HK-2 (cell line): ENCODE data around the gene TOP3A.
A peak's percentile ranks its signal among the peaks of the same experiment; 100 is the strongest.
"Not testable (repeated sequence)": the region's sequence is repeated elsewhere in the genome, so short reads cannot be mapped to it uniquely, and the experiment has no call there.

Experiments
- DNase-seq: peaks from one replicate; pipeline ENCODE4 v3.0.0-alpha.2; 2018; ENCODE audit not compliant: unreplicated experiment

The TOP3A gene

DNA sequence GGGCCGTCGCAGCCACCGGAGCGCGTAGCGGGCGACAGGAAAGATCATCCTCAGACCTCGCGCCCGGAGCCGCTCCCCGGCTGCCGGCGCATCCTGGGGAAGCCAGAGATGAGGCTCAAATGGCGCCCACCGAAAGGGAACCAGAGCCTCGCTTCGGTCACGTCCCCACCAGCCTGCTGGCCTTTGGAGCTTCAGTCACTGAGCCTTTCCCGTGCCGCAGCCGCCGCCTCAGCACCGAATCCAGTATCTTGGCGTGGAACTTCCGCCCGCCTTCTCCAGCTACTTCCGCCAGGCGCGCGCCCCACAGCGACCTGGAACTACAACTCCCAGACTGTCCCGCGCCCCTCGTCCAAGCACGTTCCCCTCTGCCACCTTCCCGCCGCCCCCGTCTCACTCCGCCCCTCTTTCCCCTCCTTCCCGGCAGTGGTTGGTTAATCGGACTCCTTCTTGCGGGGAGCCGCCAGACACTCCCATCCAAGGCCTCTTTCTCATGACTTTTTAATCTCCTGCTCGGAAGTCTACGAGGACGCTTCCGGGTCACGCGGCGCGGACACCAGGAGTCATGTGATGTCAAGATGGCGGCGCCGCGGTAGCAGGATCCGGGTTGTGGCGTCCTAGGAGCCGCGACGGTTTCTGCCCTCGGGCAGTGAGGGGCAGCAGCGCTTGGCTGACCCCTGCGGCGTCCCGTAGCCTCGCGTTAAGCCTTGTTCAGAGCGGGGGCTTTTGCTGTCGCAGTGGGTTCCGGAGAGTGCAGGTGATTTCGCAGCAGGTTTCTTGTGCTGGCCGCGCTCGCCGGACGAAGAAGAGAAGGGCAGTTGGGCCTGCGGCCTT lies at the start of gene TOP3A, which contains the start of gene SMCR8:
Gene TOP3A, minus strand, starts transcription at position 264 of the 831 bp plus-strand sequence. Its CDS starts 216 bp downstream, at position 48.
Gene SMCR8, plus strand, starts transcription at position 563 of the 831 bp plus-strand sequence. CDS start 497 bp downstream, outside the sequence.
- DNase-seq: peak; percentile 99

DNA sequence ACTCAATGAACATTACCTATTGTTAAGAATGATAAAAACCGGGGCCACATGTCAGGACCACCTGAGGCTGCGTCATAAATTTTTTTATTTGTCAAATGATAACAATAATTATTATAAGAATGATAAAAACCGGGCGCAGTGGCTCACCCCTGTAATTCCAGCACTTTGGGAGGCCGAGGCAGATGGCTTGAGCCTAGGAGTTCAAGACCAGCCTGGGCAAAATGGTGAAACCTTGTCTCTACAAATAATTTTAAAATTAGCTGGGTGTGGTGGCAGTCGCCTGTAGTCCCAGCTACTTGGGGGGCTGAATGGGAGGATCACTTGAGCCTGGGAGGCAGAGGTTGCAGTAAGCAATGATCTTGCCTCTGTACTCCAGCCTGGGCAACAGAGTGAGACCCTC lies 49.4 kb upstream of the TOP3A start:
- DNase-seq: no peak

GRCh38 chr17:18363101-18364049 lies 48.6 kb upstream of the TOP3A start, which contains the start of gene SHMT1:
Gene SHMT1 (minus strand): TSS chr17:18363550. CDS start chr17:18355981, 7,569 bp downstream.
- peak; percentile 96 for DNase-seq

DNA sequence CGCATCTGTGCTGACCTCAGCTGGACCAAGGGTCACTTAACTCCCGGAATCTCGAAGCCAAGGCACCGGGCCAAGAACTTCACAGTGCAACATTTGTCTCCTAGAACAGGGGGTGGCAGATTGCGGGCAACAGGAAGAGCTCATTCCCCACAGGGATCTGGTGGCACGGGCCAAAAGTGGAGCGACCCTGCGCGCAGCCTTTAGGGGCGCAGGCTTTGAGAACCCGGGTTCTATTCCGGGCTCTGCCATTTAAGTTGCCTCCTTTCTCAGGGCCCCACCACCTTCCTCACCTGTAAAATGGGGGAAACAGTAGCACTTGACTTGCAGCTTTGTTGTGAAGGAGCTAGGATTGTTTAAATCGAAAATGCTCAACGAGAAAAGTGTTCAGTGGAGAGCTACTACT lies 47.9 kb upstream of the TOP3A start:
- DNase-seq: peak; percentile 58

- no peak for DNase-seq
Measured at GRCh38 chr17:18361837-18362697, 47.3 kb upstream of the TOP3A start.

DNA sequence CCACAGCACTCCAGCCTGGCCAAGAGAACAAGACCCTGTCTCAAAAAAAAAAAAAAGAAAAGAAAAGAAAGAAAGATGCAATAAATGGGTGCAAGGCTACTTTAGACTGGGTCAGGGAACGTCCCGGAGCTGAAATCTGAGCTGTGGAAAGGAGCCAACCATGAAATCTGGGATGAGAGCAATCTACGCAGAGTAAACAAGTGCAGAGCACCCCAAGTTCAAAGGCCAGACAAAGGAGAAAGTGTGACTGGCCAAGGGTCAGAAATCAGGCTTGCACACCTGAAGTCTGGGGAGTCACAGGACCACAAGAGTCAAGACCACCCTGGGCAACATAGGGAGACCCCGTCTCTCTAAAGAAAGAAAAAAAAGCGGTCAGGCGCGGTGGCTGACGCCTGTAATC lies 45.7 kb upstream of the TOP3A start:
- DNase-seq: no peak

- DNase-seq: no peak
Measured at GRCh38 chr17:18356624-18357023, 41.8 kb upstream of the TOP3A start.

DNA sequence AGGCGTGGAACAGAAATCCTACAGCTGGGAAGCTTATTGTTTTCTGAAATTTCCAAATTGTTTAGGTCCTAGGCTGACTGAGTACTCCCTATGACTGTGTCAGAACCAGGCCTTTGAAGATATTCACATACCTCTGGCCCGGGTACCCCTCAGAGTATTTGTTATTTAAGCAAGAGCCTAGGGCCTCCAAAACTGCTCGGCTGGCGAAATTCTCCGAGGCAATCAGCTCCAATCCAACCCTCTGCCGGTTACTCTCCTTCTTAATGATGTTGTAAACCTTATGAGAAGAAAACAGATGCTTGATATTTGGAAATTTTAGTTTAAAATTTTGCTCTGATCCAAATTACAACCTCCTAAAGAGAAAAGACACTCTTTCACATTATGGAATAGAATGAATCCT lies 38.7 kb upstream of the TOP3A start:
- no peak for DNase-seq

GRCh38 chr17:18344021-18344420 lies 29.2 kb upstream of the TOP3A start:
- no peak for DNase-seq

DNA sequence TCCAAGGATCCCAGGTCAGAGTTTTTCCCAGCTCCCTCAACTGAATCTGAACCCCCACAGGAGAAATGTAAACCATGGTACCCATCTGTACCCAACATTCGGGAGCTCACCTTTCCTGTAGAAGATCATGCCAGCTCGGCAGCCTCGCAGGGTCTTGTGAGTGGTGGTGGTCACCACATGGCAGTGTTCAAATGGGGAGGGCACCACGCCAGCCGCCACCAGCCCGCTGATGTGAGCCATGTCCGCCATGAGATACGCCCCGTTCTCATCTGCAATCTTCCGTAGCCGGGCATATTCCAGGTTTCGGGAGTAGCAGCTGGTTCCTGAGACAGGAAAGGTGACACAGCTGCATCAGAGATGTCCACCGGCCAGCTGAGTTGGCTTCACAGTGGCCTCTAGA lies 25.1 kb upstream of the TOP3A start:
- no peak for DNase-seq

DNA sequence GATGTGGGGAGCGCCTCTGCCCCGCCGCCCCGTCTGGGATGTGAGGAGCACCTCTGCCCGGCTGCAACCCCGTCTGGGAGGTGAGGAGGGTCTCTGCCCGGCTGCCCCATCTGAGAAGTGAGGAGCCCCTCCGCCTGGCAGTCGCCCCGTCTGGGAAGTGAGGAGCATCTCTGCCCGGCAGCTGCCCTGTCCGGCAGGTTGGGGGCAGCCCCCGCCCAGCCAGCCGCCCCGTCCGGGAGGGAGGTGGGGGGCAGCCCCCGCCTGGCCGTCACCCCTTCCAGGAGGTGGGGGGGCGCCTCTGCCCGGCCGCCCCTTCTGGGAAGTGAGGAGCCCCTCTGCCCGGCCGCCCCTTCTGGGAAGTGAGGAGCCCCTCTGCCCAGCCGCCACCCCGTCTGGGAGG lies 23.4 kb upstream of the TOP3A start:
- DNase-seq: not testable (repeated sequence)

GRCh38 chr17:18332909-18333489 lies 18.2 kb upstream of the TOP3A start:
- DNase-seq: no peak

DNA sequence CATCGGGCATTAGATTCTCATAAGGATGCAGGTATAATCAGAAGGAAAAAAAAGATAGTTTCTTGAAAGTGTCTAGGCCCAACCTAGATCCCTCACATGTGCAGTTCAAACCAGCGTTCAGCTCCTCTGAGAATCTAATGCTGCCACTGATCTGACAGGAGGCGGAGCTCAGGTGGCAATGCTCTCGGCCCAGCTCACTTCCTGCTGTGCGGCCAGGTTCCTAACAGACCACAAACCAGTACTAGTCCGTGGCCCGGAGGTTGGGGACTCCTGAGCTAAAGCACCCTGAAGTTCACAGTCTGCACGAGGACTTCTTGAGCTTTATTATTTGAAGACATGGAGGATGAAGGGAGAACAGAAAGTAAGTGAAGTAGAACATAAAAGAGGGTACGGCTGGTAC lies 17.1 kb upstream of the TOP3A start:
- no peak for DNase-seq

DNA sequence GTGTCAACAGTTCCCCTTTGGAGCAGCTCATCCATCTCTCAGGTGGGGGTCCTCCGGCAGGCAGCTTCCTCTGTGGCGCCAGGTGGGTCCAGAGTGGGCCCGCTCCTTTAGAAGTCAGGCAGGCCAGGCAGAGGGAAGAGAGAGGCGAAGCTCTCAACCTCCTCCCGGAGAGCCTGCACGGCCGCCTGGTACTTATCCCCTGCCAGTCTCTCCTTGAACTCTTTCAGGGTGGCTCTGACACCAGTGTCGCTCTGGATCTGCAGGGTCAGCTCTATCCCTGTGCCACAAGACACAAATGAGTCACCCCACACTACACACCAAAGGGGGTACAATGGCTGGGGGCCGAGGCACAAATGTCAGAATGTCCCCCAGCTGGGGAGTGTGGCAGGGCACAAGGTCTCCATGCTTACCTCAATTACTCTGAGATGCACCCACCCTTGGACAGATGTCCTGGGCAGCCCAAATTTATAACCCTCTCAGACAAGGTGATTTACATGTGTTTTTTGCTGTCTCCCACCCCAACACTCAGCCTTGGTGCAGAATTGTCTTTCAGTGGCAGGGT lies 13.9 kb upstream of the TOP3A start:
- no peak for DNase-seq

DNA sequence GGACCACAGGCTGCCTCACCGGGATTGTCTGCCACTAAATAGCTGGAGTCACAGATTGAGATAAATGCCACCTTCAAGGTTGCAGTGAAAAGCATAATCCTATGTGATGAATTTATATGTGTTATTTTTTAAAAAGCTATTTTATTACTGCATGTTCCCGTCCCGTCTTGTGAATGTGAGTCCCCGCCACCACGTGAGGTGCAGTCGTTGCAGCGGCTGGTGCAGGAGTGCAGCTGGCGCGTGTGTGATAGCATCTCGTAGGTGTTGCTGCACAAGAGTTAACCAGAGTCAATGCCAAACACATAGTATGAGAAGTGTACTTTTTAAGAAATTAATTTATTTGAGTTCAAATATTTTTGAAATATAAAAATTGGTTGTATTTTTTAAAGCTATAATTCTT lies 12.8 kb upstream of the TOP3A start:
- no peak for DNase-seq

GRCh38 chr17:18327093-18327492 lies 12.3 kb upstream of the TOP3A start:
- DNase-seq: no peak

GRCh38 chr17:18326572-18326971 lies 11.8 kb upstream of the TOP3A start:
- no peak for DNase-seq

DNA sequence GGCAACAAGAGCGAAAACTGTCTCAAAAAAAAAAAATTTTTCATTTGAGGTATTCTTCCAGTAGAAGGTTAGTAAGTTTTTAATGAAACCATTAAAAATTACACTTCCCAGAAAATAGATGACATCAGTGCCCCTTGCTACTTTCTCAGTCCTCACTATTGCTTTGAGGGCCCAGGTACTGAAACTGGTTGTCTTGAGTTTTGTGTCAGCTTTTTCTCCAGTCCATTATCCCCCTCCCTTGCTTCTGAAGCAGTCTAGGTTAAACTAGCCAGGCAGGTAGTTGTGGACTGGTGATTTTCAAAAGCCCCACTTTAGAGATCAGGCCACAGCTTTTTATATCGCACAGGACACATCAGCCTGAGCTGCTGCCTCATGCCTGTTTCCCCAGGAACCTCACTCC lies 11.2 kb upstream of the TOP3A start:
- DNase-seq: no peak

- no peak for DNase-seq
Measured at GRCh38 chr17:18324140-18325050, 9.6 kb upstream of the TOP3A start.
